CD4-positive, alpha-beta T cell treated with Interleukin-4 for 1 hour (primary cell): ENCODE results near the gene ZNF552.
A peak's percentile ranks its signal among the peaks of the same experiment; 100 is the strongest.
"Not testable (repeated sequence)": the region's sequence is repeated elsewhere in the genome, so short reads cannot be mapped to it uniquely, and the experiment has no call there.

Experiments
- DNase-seq, 2 donors: peaks; one replicate each; pipeline ENCODE4 v3.0.0-alpha.2; 2020 to 2022

ZNF552 gene

DNA sequence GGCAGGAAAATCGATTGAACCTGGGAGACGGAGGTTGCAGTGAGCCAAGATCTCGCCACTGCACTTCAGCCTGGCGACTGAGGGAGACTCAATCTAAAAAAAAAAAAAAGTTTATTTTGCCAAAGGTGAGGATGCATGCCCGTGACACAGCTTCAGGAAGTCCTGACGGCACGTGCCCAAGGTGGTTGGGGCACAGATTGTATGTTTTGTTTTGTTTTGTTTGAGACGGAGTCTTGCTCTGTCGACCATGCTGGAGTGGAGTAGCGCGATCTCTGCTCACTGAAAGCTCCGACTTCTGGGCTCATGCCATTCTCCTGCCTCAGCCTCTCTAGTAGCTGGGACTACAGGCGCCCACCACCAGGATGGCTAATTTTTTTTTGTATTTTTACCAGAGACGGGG is 3.3 kb upstream of the ZNF552 start:
- DNase-seq: no peak

DNA sequence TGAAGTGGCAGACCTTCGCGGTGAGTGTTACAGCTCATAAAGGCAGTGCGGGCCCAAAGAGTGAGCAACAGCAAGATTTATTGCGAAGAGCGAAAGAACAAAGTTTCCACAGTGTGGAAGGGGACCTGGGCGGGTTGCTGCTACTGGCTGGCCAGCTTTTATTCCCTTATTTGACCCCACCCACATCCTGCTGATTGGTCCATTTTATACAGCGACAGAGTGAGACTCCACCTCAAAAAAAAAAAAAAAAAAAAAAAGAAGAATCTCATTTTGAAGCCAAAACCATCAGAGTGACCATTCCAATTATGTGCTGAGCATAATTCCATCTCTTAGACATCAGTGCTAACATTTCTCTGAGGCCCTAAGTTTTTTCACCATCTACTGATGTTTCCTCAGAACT is 1.9 kb upstream of the ZNF552 start:
- DNase-seq: no peak

DNA sequence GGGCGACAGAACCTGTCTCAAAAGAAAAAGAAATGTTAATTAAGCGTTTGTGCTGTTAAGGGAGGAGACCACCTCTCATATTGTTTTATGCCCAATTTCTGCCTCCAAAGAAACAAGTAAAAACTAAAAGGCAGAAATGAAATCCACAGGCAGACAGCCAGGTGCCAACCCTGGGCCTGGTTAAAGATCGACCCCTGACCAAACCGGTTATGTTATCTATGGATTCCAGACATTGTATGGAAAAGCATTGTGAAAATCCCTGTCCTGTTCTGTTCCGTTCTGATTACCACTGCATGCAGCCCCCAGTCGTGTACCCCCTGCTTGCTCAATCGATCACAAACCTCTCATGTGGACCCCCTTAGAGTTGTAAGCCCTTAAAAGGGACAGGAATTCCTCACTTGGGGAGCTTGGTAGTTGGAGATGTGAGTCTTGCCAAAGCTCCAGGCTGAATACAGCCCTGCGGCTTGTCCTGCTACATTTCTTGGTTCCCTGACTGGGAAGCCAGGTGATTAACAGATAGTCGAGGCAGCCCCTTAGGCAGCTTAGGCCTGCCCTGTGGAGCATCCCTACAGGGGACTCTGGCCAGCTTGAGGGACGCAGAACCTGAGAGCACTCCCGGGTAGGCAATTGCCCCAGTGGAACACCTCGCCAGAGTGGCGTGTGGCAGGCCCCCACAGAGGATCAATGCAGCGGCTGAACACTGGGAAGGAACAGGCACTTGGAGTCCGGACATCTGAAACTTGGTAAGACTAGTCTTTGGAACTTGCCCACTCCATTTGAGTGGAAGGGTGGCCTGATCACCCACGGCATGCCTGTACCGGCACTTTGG is 748 bp upstream of the ZNF552 start:
- DNase-seq: no peak

DNA sequence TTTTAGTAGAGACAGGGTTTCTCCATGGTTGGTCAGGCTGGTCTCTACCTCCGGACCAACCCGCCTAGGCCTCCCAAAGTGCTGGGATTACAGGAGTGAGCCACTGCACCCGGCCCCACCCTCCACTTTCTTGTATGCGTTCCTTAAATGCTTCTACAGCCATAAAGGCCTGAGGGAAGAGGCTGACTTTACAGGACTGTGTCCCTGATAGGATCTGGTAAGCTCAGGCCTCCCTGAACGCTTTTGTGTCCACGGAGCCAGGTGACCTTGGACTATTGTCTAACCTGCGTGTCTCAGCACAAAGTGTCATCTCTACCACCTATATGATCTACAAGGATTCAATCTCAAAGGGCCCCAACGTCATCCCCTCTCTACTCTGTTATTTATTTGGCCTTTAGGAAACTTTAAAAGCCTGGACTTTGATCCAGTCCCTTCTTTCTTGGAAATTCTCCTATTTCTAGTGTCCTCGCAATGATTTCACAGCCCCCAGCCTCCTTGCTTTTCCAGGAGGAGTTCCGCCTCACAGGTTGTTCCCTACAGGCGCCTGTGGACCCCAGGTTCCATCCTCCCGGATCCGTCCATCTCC is 701 bp downstream of the ZNF552 start:
- no peak for DNase-seq

DNA sequence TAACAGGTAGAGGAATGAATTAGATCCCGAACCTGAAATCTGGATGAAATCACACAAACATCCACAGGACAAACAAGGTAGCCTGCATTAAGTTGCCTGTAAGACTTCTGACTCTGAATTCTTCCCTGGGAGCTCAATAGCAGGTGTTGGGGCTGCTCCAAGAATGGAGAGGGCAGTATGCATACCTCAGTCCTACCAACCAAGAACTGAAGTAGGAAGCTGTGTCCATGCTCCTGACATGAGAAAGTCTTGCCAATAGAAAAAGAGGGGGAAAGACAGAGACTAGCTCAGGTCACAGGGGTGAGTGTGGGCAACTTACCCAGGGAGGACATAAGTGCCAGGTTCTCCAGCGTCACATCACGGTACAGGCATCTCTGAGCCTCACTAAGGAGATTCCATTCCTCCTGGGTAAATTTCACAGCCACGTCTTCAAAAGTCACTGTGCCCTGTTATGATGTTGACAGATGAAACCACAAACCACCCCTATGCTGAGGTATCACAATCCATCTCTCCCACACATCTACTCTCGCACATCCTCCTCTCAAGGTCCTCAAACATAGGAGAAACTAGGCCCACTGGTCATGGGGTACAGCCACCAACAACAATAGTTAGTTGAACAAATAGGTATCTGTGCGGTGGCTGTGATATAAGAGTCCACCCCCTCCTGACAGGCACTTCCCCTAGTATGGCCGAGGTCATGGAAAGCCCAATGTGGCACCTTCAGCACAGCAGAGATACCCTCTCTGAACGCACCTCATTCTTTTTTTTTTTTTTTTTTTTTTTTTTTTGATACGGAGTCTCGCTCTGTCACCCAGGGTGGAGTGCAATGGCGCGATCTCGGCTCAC is 1.5 kb downstream of the ZNF552 start:
- DNase-seq: not testable (repeated sequence)

DNA sequence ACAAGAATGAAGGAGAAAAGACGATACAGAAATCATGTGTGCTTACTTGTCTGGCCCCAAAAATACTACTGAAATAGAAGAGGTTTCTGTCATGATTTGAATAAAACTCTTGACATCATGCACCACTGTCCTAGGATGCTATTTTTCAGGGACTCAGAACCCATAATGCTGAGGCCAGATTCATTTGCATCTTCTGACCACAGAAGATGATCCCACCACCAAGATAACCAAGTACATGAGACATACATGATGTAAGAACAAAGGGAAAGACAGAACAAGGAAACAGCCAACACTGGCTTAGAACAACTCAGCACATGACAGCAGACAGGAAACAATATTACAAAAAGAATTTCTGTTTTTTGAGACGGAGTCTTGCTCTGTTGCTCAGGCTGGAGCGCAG is 2.5 kb downstream of the ZNF552 start:
- DNase-seq: no peak

DNA sequence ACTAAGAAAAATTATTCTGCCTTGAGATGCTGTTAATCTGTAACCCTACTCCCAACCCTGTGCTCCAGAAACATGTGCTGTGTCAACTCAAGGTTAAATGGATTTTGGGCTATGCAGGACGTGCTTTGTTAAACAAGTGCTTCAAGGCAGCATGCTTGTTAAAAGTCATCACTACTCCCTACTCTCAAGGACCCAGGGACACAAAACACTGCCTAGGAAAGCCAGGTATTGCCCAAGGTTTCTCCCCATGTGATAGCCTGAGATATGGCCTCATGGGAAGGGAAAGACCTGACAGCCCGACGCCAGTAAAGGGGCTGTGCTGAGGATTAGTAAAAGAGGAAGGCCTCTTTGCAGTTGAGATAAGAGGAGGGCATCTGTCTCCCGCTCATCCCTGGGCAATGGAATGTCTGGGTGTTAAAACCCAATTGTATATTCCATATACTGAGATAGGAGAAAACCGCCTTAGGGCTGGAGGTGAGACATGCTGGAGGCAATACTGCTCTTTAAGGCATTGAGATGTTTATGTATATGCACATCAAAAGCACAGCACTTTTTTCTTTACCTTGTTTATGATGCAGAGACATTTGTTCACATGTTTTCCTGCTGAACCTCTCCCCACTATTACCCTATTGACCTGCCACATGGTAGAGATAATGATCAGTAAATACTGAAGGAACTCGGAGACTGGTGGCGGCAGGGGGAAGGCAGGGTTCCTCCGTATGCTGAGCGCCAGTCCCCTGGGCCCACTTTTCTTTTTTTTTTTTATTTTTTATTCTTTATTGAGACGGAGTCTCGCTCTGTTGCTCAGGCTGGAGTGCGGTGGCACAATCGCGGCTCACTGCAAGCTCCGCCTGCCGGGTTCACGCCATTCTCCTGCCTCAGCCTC is 4.1 kb downstream of the ZNF552 start:
- not testable (repeated sequence) for DNase-seq

DNA sequence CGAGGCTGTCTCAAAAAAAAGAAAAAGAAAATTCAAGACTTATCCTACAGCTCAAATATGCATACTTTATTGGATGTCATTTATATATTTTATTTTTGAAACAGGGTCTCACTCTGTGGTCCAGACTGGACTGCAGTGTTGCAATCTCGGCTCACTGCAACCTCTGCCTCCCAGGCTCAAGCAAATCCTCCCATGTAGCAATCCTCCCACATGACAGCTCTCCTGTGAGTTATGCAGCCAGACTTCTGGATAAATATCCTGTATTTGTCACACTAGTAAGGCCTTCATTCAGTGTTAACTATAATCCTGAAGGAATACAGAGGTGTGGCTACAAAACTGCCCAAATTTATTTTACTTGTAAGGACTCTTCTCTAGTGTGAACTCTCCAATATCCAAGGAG is 7.2 kb downstream of the ZNF552 start:
- no peak for DNase-seq

DNA sequence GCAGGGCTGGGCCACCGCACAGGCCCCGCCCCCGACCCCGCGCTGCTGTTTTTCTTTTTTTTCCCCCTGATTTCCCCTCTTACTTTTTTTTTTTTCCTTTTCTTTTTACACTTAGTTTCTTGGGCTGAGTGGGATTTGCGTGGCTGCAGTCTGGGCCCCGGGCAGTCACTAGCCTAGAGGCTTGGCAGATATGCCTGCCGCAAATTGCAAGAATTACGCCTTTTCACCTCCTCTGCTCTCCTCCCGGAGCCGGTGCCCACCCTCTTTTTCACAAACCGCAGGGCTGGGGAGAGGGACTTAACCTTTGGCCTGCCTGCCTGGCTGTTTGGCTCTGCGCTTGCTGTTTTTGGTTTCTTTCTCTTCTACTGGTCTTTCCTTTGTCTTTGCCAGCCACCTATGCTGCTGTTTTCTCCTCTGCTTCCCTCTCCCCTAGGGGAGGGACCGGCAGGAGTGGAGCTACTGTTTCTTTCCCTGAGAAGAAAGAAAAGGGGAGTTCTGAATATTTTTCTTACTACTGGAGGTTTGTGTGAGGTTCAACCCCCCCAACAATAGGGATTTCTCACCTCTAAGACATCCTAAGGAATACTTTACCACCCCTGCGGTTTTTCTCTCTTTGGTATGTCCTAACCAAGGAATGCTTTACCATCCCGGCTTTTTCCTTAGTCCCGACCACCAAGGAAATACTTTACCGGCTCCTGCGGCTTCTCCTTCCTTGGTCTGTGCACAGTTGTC is 11.0 kb downstream of the ZNF552 start:
- no peak for DNase-seq

DNA sequence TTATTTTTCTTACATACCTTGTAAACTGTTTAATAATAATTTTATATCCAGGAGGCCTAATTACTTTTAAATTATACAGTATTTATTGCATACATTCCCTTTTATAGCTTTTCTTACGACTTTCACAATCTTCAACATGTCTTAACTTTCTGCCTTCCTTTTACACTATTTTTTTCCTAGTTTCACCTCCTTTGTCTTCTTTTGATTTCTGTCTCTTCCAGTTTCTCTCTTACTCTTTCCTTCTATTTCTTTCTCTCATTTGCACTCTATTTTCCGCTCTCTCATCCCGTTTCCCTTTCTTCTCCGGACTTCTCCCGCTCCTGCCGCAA is 11.5 kb downstream of the ZNF552 start:
- DNase-seq: no peak

DNA sequence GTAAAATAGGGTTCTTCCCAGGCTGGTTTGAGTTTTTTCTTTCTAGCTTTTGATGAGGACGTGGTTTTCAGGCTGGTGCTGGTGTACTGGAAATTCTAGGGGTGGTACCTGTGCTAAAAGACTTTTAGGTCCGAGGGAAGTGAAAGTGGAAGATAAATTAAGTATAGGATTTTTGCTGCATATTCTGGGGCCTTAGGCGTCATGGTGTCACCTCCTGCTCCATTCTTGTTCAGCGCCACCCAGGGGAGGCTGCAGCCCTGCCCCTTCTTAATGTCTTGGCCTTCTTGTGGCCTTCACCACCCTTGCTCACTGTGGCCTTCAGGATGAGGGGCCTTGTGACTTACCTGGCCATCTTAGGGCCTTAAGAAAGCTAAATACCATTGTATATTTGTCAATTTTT is 12.4 kb downstream of the ZNF552 start:
- peak in 1 of 2 donors; percentile 16 for DNase-seq

DNA sequence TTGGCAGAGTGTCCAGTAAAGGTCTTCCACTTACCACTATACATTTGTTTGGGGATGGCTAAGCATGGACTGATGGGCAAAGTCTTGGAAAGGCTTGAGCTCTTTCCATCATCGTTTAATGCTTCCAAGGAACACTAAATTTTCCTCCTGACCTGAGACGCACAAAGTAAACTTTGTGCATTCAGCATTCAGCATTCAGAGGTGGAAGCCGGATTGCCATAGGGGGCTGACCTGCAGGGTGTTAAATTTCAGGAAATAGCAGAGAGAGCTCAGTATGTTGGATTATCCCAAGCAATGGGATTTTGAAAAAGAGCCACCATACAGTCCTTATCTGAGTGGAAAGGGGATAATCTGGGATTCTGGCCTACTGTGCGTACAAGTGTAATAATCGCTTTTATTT is 14.0 kb downstream of the ZNF552 start:
- no peak for DNase-seq

DNA sequence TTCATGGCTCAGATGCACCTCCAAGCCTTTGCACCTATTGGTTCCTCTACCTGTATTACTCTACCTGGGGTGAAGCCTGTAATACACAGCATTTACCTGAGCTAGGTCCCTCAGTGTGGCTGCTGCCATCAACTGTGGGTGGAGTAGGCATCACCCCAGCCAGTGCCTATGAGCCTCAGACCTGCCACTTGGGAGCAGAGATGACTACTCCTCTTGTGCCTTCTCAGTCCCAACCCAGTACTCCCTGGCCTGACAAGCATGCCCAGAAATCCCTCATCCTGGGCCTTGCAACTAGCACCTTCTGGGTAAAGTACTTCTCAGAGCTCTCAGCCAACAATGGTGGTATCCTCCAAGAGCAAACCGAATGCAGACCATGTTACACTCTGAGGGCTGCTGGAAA is 18.1 kb downstream of the ZNF552 start:
- DNase-seq: not testable (repeated sequence)

DNA sequence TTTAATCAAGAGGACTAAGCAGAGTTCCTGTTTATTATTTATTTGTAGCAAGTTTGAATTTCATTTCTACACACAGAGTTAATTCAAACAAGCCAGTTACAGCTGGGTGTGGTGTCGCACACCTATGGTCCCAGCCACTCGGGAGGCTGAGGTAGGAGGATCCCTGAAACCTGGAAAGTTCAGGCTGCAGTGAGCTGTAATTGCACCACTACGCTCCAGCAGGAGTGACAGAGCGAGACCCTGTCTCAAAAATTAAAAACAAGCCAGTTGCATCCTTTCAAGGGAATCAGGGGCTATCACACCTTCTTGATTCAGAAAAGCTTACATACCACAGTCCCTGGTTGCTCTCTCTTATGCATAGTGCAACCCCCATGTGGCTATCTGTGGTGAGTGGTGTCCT is 25.4 kb downstream of the ZNF552 start:
- no peak for DNase-seq

DNA sequence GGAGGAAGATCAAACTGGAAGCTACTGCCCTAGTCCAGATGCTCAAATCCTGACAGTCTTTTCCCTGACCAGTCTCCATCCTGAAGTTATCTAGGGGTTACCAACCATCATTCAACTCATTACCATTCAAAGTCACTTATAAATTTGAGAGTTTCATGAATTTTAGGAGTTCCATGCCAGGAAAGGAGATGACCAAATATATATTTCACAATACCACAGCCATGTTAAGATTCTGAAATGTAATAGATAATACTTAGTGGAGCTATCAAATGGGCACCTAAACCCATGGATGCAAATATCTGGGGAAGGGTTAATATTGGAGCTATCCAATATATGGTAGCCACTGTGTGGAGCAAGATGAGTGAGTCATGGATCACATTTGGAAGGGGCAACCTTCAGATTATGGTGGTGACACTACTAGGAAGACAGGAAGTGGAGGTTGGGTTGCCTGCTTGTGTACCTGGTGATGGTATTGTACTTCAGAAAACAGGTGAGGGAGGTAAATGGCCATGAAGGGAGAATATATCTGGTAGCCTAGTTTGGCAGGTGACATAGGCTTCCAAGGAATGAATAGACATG is 26.5 kb downstream of the ZNF552 start:
- no peak for DNase-seq

DNA sequence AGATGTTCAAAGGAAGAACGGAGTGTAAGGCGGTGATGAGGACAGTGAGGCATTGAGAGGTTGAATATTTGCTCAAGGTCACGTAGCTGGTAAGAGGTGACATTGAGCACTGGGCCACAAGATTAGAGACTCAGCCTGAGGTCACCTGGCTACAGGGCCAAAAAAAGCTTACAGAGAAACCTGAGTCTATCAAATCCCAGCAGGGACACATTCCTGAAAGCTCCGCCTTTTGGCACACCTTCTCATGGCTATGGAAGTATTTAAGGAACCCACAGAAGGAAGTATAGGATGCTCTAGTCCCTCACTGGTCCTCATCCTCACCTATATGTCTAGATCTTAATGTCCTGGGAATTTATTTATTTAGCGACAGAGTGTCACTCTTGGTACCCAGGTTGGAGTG is 27.8 kb downstream of the ZNF552 start:
- DNase-seq: no peak

DNA sequence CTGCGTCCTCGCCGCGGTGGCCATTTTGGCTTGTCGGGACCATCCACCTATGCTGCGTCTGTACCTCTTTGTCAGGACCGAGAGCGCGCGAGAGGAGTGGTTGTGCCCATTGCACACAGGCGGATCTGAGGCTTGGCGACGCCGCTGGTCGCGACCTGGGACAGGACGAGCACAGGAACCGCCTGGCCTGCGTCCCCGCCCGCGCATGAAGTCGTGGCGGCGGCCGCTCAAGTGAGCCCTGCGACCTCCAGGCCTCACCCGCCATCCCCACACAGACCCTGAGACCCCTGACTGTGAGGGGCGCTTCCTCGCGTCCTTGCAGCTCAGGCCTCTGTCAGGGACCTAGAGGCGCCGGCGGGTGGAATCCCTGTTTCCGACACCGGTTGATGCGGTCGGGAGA is 28.4 kb downstream of the ZNF552 start:
- no peak for DNase-seq

DNA sequence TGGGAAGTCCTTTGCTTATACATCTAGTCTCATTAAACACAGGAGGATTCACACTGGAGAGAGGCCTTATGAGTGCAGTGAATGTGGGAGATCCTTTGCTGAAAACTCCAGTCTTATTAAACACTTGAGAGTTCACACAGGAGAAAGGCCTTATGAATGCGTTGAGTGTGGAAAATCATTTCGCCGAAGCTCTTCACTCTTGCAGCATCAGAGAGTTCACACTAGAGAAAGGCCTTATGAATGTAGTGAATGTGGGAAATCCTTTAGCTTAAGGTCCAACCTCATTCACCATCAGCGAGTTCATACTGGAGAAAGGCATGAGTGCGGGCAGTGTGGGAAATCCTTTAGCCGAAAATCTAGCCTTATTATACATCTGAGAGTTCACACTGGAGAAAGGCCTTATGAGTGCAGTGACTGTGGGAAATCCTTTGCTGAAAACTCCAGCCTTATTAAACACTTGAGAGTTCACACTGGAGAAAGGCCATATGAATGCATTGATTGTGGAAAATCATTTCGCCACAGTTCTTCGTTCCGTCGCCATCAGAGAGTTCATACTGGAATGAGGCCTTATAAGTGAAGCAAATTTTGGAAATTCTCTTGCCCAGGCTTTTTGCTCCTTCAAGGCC is 35.4 kb downstream of the ZNF552 start:
- DNase-seq: no peak

DNA sequence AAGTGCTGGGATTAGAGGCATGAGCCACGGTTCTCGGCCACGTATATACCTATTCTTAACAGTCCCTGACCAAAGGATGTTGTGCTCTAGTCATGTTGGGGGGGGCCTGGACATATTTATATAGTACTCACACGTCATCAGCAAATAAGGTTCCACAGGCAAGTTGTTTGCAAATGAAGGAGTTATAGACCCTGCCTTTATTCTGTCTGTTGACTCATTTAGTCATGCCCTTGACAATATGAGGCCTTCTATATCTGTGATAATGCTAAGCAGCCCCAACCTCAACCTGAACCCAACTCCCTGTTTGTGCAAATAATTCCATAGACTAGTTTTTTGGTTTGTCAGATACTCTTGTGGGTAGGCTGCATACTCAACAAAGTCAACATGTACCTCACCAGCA is 36.4 kb downstream of the ZNF552 start:
- DNase-seq: no peak

DNA sequence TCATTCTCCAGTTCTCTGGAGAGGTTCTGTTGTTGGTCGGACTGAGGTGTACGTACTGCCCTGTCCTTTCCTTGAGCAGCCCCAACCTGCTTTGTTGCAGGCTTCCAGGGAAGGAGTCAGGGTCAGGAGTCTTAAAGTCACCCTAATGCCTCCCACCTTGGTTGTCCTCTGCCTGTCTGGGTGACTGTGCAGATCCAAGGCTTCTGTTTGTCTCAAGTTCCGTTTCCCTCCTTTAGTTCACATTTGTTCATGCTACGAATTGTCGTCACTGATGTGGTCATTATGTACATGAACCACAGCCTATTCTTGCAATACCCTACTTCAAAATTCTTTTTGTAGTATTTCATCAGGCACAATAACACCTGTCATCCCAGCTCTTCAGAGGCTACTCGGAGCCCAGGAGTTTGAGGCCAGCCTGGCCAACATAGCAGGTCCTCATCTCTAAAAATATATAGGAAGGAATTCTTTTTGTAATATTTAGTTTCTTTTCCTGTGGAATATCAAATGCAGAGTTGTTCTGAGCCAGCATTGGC is 37.9 kb downstream of the ZNF552 start:
- DNase-seq: no peak

DNA sequence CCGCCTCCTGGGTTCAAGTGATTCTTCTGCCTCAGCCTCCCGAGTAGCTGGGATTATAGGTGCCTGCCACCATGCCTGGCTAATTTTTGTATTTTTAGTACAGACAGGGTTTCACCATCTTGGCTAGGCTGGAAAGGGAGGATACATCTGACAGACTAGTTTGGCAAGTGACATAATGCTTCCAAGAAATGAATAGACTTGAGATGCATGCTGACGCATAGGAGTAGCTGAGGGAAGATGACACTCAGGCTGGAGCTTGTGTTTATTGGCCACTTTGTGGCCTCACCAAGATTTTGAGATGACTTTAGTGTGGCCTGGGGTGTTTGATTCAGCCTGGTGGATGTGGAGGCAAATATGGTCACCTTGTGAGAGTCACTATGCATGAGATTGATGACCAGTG is 41.2 kb downstream of the ZNF552 start:
- DNase-seq: no peak
